Fibroblast of lung (primary cell): ENCODE data around the gene EDEM1. TPM values are rescaled to one million over a fixed set of nuclear protein-coding genes. Genes with fewer than 3 reads are reported as not detected.
A peak's percentile ranks its signal among the peaks of the same experiment; 100 is the strongest.

ENCODE experiments used
- DNase-seq, 2 donors: peaks; one replicate each; pipeline versions ENCODE4 v3.0.0 to v3.0.0-alpha.2; 2010; ENCODE audit warnings: low read depth in 2 of 2
- H2AFZ ChIP-seq: 2 replicates; pipeline ENCODE4 v1.5.1; 2012; ENCODE audit warnings: low read length, control low read depth, inconsistent platforms
- H3K27ac ChIP-seq: 2 replicates; pipeline ENCODE4 v1.5.1; 2011; ENCODE audit warnings: low read length, control low read depth; ENCODE audit not compliant: insufficient read depth
- H3K27me3 ChIP-seq: 2 replicates; pipeline ENCODE4 v1.5.1; 2011; ENCODE audit warnings: mild to moderate bottlenecking, low read length; ENCODE audit not compliant: control insufficient read depth, insufficient read depth
- H3K36me3 ChIP-seq: 2 replicates; pipeline ENCODE4 v1.5.1; 2011; ENCODE audit warnings: low read length; ENCODE audit not compliant: control insufficient read depth, insufficient read depth
- H3K4me1 ChIP-seq: 2 replicates; pipeline ENCODE4 v1.5.1; 2011; ENCODE audit warnings: low read length; ENCODE audit not compliant: control insufficient read depth, insufficient read depth; ENCODE audit errors: extremely low read depth
- H3K4me2 ChIP-seq: 2 replicates; pipeline ENCODE4 v1.5.1; 2011; ENCODE audit warnings: low read length, control low read depth; ENCODE audit not compliant: insufficient read depth; ENCODE audit errors: extremely low read depth
- H3K4me3 ChIP-seq, 4 experiments: fragments of 200-600 bp in 1 of 4; sonication (generic) in 1 of 4; replicated peaks in 1 of 4; 2 replicates each; pipeline ENCODE4 v1.5.1; 2011 to 2016; ENCODE audit warnings: low read length in 4 of 4, low read depth in 3 of 4, mild to moderate bottlenecking in 3 of 4, control low read depth in 2 of 4, inconsistent platforms in 1 of 4, mixed read lengths in 1 of 4; ENCODE audit not compliant: insufficient read depth in 1 of 4; ENCODE audit errors: control extremely low read depth in 1 of 4
- H3K79me2 ChIP-seq: 2 replicates; pipeline ENCODE4 v1.5.1; 2012; ENCODE audit warnings: mild to moderate bottlenecking, low read length, inconsistent platforms; ENCODE audit not compliant: control insufficient read depth, insufficient read depth
- H3K9ac ChIP-seq: 2 replicates; pipeline ENCODE4 v1.5.1; 2011; ENCODE audit warnings: mild to moderate bottlenecking, low read length, control low read depth; ENCODE audit not compliant: insufficient read depth
- H3K9me3 ChIP-seq: 2 replicates; pipeline ENCODE4 v1.5.1; 2012; ENCODE audit warnings: low read depth, low read length; ENCODE audit not compliant: control insufficient read depth, insufficient read depth
- H4K20me1 ChIP-seq: 2 replicates; pipeline ENCODE4 v1.5.1; 2011; ENCODE audit warnings: low read length; ENCODE audit not compliant: control insufficient read depth, insufficient read depth; ENCODE audit errors: extremely low read depth
- CTCF ChIP-seq, 2 donors: IDR thresholded peaks in 1 of 2; conservative IDR thresholded peaks in 1 of 2; 1 replicate in 1 of 2; 2 replicates in 1 of 2; pipeline ENCODE4 v1.5.1; 2011 to 2012; ENCODE audit warnings: low read length in 2 of 2, control low read depth in 1 of 2, inconsistent platforms in 1 of 2, low read depth in 1 of 2, mild to moderate bottlenecking in 1 of 2
- EZH2 ChIP-seq: IDR thresholded peaks from 2 replicates; pipeline ENCODE4 v1.5.1; 2012; ENCODE audit warnings: low read length, control low read depth, mild to moderate bottlenecking; ENCODE audit errors: missing control alignments
- polyA plus RNA-seq, 2 donors: library from polyadenylated mRNA; depleted of rRNA in 1 of 2; stranded (reverse) in 1 of 2; unstranded in 1 of 2; fragments of >200 nt; gene quantifications; 2 replicates each; pipeline ENCODE4 v1.2.1, GENCODE V29; 2011 to 2012; ENCODE audit warnings: missing spikeins in 1 of 2
- total RNA-seq: library from RNA; depleted of rRNA; stranded (reverse); fragments of >200 nt; gene quantifications from 2 replicates; pipeline ENCODE4 v1.2.1, GENCODE V29; 2014

The EDEM1 gene
- total and polyA plus RNA-seq, 2 donors (not counting 1 experiment from before 2014, with no cell fraction given): 23.6 to 42.4 TPM

- Histone ChIP-seq H3K4me3 (no peak overlapping the region), H3K27me3 (no peaks in the 10 kb centered on the region), H3K9me3 (no peaks in the 10 kb centered on the region), H3K9ac (no peak overlapping the region), H3K4me2 (peak overlapping the region; percentile 54), H3K36me3 (peaks cover 5% of the 10 kb centered on the region), H3K79me2 (peaks cover 37% of the 10 kb centered on the region), H2AFZ (no peak overlapping the region), H3K27ac (peak overlapping the region; percentile 56), H3K4me1 (peaks cover 12% of the 10 kb centered on the region), H4K20me1 (no peaks in the 10 kb centered on the region)
- DNase-seq: peak; percentile 63 to 76
- no peak for TF ChIP-seq CTCF (conservative IDR thresholded peaks at IDR 0.05 in 1 of 2, IDR thresholded peaks at IDR 0.05 in 1 of 2; ENCODE audit: low read depth in 1 of 2, low read length in 2 of 2)
- no peak for TF ChIP-seq EZH2
Measured at GRCh38 chr3:5197022-5197421, 9.5 kb downstream of the EDEM1 start.

- H3K4me2 ChIP-seq: peak overlapping the region; percentile 54
- no peak overlapping the region for H3K9ac ChIP-seq
- no peaks in the 10 kb centered on the region for H3K9me3 ChIP-seq
- H3K4me1 ChIP-seq: peaks cover 12% of the 10 kb centered on the region
- H2AFZ ChIP-seq: no peak overlapping the region
- peaks cover 6% of the 10 kb centered on the region for H3K36me3 ChIP-seq
- no peak overlapping the region for H3K4me3 ChIP-seq
- peaks cover 31% of the 10 kb centered on the region for H3K79me2 ChIP-seq
- H4K20me1 ChIP-seq: no peaks in the 10 kb centered on the region
- peak overlapping the region; percentile 56 for H3K27ac ChIP-seq
- no peaks in the 10 kb centered on the region for H3K27me3 ChIP-seq
- no peak for TF ChIP-seq EZH2
- no peak for TF ChIP-seq CTCF (conservative IDR thresholded peaks at IDR 0.05 in 1 of 2, IDR thresholded peaks at IDR 0.05 in 1 of 2; ENCODE audit: low read depth in 1 of 2, low read length in 2 of 2)
- peak; percentile 43 to 86 for DNase-seq
Measured at GRCh38 chr3:5197470-5198312, 10.2 kb downstream of the EDEM1 start.

- no peak overlapping the region for H3K9ac ChIP-seq
Measured at GRCh38 chr3:5198313-5198677, 10.8 kb downstream of the EDEM1 start.

More at GRCh38 chr3:5198313-5198677, 10.8 kb downstream of the EDEM1 start:
- Histone ChIP-seq H3K27ac (no peak overlapping the region), H3K4me2 (no peak overlapping the region), H3K36me3 (peaks cover 11% of the 10 kb centered on the region), H3K27me3 (no peaks in the 10 kb centered on the region), H4K20me1 (no peaks in the 10 kb centered on the region), H3K79me2 (peaks cover 26% of the 10 kb centered on the region), H3K9me3 (no peaks in the 10 kb centered on the region), H3K4me3 (no peak overlapping the region), H3K4me1 (peaks cover 12% of the 10 kb centered on the region), H2AFZ (no peak overlapping the region)
- TF ChIP-seq CTCF (conservative IDR thresholded peaks at IDR 0.05 in 1 of 2, IDR thresholded peaks at IDR 0.05 in 1 of 2; ENCODE audit: low read depth in 1 of 2, low read length in 2 of 2): no peak
- no peak for TF ChIP-seq EZH2
- DNase-seq: no peak
